H1 (cell line): ENCODE data around the gene DIP2C. TPM values are rescaled to one million over a fixed set of nuclear protein-coding genes. Genes with fewer than 3 reads are reported as not detected.

Experiments used
- GTF2F1 ChIP-seq: IDR thresholded peaks from 2 replicates; pipeline ENCODE4 v1.6.1; 2012; ENCODE audit warnings: low read depth, low read length, improper control_type of control experiment, borderline replicate concordance
- HDAC6 ChIP-seq: IDR thresholded peaks from one replicate; pipeline ENCODE4 v1.7.1; 2012; ENCODE audit warnings: low read depth, mild to moderate bottlenecking, inconsistent platforms, low read length, moderate library complexity
- NANOG ChIP-seq: IDR thresholded peaks from 2 replicates; pipeline ENCODE4 v1.6.1; 2011; ENCODE audit warnings: low read length, low read depth, mild to moderate bottlenecking, inconsistent platforms; ENCODE audit not compliant: insufficient read depth, poor library complexity, severe bottlenecking
- POLR2AphosphoS5 ChIP-seq: IDR thresholded peaks from 2 replicates; pipeline ENCODE4 v1.6.1; 2011; ENCODE audit warnings: low read depth, low read length
- SIRT6 ChIP-seq: IDR thresholded peaks from one replicate; pipeline ENCODE4 v1.7.1; 2012; ENCODE audit warnings: low read length, inconsistent platforms
- SP1 ChIP-seq: IDR thresholded peaks from 2 replicates; pipeline ENCODE4 v1.6.1; 2011; ENCODE audit warnings: low read depth, low read length
- SP4 ChIP-seq: IDR thresholded peaks from 2 replicates; pipeline ENCODE4 v1.6.1; 2012; ENCODE audit warnings: low read length, inconsistent platforms
- TBP ChIP-seq: IDR thresholded peaks from 2 replicates; pipeline ENCODE4 v1.6.1; 2011; ENCODE audit warnings: low read depth, low read length, improper control_type of control experiment
- TCF12 ChIP-seq: IDR thresholded peaks from 2 replicates; pipeline ENCODE4 v1.6.1; 2011; ENCODE audit warnings: low read depth, mild to moderate bottlenecking, low read length
- ZNF274 ChIP-seq: IDR thresholded peaks from 2 replicates; pipeline ENCODE4 v1.7.0; 2012; ENCODE audit warnings: low read length, borderline replicate concordance; ENCODE audit errors: extremely low read depth
- polyA plus RNA-seq, 7 experiments: library from polyadenylated mRNA; depleted of rRNA in 3 of 7; stranded (reverse) in 5 of 7; unstranded in 2 of 7; fragments of >200 nt in 5 of 7; fragments of 200-250 nt in 2 of 7; gene quantifications; 1 replicate in 5 of 7; 2 replicates in 1 of 7; 4 replicates in 1 of 7; pipeline versions ENCODE4 v1.2.1 to v1.2.3, GENCODE V29; 2011 to 2013; ENCODE audit warnings: missing spikeins in 2 of 7, mixed read lengths in 2 of 7
- total RNA-seq: library from RNA; stranded (reverse); fragmentation: NEBNext Ultra II Directional; extraction: Animal tissue kit (Norgen Biotek cat#: 25700); gene quantifications from 2 replicates; pipeline ENCODE4 v1.2.1, GENCODE V29; 2021
- TF ChIP-seq, protein P1 (sequence below): fragments of 300-600 bp; sonication (generic); IDR thresholded peaks from 2 replicates; pipeline ENCODE4 v1.7.1; 2012; ENCODE audit warnings: low read length, moderate library complexity, mild to moderate bottlenecking, inconsistent platforms; ENCODE audit not compliant: insufficient replicate concordance

Gene DIP2C
- total and polyA plus RNA-seq, 2 of the 8 experiments (the other 6 are each of a cell fraction or from before 2014, with no cell fraction given): 3.8 to 9.3 TPM

DNA sequence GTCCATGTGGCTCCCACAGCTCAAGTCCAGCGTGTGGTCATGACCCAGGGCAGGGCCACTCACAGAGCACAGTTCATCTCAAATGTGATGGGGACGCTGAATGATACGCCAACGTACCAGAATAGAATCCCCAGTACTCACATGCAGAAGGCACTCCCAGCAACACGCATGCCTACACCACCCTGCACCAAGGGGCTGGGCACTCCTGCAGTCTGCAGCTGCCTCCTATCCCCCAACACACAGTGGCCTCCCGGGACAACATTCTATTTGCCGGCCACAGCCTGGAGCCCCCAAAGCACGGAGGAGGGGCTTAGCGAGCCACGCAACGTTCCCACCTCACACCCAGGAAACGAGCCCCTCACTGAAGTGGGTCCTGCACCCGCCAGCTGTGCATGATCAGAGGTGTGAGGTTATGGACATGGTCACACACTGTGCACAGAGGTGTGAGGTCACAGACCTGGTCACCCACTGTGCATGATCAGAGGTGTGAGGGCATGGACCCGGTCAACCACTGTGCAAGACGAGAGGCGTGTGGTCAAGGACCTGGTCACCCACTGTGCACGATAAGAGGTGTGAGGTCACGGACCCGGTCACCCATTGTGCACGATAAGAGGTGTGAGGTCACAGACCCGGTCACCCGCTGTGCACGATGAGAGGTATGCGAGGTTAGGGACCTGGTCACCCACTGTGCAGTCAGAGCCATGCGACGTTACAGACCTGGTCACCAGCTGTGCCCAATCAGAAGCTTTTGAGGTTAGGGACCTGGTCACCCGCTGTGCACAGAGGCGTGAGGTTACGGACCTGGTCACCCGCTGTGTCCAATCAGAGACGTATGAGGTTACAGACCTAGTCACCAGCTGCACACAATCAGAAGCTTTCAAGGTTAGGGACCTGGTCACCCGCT lies 182.8 kb downstream of the DIP2C start (continued):
- TF ChIP-seq, protein P1, sequence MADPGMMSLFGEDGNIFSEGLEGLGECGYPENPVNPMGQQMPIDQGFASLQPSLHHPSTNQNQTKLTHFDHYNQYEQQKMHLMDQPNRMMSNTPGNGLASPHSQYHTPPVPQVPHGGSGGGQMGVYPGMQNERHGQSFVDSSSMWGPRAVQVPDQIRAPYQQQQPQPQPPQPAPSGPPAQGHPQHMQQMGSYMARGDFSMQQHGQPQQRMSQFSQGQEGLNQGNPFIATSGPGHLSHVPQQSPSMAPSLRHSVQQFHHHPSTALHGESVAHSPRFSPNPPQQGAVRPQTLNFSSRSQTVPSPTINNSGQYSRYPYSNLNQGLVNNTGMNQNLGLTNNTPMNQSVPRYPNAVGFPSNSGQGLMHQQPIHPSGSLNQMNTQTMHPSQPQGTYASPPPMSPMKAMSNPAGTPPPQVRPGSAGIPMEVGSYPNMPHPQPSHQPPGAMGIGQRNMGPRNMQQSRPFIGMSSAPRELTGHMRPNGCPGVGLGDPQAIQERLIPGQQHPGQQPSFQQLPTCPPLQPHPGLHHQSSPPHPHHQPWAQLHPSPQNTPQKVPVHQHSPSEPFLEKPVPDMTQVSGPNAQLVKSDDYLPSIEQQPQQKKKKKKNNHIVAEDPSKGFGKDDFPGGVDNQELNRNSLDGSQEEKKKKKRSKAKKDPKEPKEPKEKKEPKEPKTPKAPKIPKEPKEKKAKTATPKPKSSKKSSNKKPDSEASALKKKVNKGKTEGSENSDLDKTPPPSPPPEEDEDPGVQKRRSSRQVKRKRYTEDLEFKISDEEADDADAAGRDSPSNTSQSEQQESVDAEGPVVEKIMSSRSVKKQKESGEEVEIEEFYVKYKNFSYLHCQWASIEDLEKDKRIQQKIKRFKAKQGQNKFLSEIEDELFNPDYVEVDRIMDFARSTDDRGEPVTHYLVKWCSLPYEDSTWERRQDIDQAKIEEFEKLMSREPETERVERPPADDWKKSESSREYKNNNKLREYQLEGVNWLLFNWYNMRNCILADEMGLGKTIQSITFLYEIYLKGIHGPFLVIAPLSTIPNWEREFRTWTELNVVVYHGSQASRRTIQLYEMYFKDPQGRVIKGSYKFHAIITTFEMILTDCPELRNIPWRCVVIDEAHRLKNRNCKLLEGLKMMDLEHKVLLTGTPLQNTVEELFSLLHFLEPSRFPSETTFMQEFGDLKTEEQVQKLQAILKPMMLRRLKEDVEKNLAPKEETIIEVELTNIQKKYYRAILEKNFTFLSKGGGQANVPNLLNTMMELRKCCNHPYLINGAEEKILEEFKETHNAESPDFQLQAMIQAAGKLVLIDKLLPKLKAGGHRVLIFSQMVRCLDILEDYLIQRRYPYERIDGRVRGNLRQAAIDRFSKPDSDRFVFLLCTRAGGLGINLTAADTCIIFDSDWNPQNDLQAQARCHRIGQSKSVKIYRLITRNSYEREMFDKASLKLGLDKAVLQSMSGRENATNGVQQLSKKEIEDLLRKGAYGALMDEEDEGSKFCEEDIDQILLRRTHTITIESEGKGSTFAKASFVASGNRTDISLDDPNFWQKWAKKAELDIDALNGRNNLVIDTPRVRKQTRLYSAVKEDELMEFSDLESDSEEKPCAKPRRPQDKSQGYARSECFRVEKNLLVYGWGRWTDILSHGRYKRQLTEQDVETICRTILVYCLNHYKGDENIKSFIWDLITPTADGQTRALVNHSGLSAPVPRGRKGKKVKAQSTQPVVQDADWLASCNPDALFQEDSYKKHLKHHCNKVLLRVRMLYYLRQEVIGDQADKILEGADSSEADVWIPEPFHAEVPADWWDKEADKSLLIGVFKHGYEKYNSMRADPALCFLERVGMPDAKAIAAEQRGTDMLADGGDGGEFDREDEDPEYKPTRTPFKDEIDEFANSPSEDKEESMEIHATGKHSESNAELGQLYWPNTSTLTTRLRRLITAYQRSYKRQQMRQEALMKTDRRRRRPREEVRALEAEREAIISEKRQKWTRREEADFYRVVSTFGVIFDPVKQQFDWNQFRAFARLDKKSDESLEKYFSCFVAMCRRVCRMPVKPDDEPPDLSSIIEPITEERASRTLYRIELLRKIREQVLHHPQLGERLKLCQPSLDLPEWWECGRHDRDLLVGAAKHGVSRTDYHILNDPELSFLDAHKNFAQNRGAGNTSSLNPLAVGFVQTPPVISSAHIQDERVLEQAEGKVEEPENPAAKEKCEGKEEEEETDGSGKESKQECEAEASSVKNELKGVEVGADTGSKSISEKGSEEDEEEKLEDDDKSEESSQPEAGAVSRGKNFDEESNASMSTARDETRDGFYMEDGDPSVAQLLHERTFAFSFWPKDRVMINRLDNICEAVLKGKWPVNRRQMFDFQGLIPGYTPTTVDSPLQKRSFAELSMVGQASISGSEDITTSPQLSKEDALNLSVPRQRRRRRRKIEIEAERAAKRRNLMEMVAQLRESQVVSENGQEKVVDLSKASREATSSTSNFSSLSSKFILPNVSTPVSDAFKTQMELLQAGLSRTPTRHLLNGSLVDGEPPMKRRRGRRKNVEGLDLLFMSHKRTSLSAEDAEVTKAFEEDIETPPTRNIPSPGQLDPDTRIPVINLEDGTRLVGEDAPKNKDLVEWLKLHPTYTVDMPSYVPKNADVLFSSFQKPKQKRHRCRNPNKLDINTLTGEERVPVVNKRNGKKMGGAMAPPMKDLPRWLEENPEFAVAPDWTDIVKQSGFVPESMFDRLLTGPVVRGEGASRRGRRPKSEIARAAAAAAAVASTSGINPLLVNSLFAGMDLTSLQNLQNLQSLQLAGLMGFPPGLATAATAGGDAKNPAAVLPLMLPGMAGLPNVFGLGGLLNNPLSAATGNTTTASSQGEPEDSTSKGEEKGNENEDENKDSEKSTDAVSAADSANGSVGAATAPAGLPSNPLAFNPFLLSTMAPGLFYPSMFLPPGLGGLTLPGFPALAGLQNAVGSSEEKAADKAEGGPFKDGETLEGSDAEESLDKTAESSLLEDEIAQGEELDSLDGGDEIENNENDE: no peak
- no peak for TF ChIP-seq GTF2F1
- TF ChIP-seq SP1: peak; percentile 74
- no peak for TF ChIP-seq TBP
- peak; percentile 100 for TF ChIP-seq TCF12
- peak; percentile 80 for TF ChIP-seq ZNF274
- peak; percentile 98 for TF ChIP-seq HDAC6
- TF ChIP-seq SP4: 0 out of 2 replicates have a peak, but pooled peaks have one; percentile 30
- peak; percentile 84 for TF ChIP-seq NANOG
- TF ChIP-seq POLR2AphosphoS5: peak; percentile 100
- peak; percentile 67 for TF ChIP-seq SIRT6
